GM18505 (cell line): ENCODE data around the gene ABCC10.
"Not testable (repeated sequence)": the region's sequence is repeated elsewhere in the genome, so short reads cannot be mapped to it uniquely, and the experiment has no call there.

ENCODE experiments used
- ATAC-seq: cut with Tn5 transposase; IDR thresholded peaks from one replicate; pipeline ENCODE4 v1.9.1; 2021; ENCODE audit not compliant: unreplicated experiment
- POLR2A ChIP-seq: IDR thresholded peaks from 4 replicates; pipeline ENCODE4 v1.6.1; 2011; ENCODE audit warnings: borderline replicate concordance; ENCODE audit not compliant: insufficient read depth, insufficient read length; ENCODE audit errors: extremely low read depth

ABCC10 gene

DNA sequence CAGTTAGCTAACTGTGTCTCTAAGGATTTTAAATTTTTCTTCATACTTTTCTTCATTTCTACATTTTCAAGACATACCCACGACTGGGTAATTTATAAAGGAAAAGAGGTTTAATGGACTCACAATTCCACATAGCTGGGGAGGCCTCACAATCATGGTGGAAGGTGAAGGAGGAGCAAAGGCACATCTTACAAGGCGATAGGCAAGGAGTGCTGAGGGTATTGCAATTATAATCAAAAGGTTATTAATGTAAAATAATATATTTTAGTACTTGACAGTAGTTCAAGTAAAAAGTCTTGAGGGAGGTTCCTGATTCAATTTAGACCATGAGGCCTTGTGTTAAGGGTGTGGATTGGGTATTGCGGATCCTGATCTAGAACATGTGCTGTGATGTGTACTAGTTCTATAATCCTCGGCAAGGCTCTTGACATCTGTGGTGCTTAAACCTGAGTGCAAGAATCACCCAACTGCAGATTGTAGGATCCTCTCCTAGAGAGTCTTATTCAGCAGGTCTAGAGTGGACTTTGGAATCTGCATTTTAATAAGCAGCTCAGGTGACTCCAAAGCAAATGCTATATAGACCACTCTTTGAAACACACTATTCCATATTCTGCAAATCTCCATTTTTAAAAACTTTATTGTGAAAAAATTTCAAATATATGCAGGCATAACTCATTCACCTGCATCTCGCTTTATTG lies 7.2 kb upstream of the ABCC10 start:
- no peak for ATAC-seq
- no peak for TF ChIP-seq POLR2A

DNA sequence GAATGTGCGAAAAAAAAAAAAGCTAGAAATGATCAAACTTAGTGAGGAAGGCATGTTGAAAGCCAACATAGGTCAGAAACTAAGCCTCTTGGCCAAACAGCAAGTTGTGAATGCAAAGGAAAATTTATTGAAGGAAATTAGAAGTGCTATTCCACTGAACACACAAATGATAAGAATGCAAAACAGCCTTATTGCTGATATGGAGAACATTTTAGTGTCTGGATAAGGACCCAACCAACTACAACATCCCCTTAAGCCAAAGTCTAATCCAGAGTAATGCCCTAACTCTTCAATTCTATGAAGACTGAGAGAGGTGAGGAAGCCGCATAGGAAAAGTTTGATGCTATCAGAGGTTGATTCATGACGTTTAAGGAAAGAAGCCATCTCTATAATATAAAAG lies 5.5 kb upstream of the ABCC10 start:
- TF ChIP-seq POLR2A: no peak
- ATAC-seq: no peak

DNA sequence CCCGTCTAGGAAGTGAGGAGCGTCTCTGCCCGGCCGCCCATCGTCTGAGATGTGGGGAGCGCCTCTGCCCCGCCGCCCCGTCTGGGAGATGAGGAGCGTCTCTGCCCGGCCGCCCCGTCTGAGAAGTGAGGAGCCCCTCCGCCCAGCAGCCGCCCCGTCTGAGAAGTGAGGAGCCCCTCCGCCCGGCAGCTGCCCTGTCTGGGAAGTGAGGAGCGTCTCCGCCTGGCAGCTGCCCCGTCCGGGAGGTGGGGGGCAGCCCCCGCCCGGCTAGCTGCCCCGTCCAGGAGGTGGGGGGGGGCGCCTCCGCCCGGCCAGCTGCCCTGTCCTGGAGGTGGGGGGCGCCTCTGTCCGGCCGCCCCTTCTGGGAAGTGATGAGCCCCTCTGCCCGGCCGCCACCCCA lies 2.3 kb upstream of the ABCC10 start:
- ATAC-seq: not testable (repeated sequence)

DNA sequence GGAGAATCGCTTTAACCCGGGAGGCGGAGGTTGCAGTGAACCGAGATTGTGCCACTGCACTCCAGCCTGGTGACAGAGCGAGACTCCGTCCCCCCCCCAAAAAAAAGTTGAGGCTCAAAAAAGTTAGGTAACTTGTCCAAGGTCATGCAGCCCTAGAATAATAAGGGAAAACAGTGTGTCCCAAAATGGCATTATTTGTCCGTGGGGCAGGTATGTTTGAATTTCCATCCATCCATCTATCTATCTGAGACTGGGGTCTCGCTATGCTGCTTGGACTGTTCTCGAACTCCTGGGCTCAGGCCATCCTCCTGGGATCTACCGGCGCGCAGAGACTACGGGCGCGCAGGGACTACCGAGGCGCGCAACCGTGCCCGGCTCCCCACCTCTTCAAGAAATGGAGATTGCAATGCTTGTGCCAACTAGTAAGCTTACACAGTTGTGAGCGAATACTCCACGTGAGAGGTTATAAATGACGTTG lies 374 bp upstream of the ABCC10 start:
- no peak for TF ChIP-seq POLR2A
- no peak for ATAC-seq

DNA sequence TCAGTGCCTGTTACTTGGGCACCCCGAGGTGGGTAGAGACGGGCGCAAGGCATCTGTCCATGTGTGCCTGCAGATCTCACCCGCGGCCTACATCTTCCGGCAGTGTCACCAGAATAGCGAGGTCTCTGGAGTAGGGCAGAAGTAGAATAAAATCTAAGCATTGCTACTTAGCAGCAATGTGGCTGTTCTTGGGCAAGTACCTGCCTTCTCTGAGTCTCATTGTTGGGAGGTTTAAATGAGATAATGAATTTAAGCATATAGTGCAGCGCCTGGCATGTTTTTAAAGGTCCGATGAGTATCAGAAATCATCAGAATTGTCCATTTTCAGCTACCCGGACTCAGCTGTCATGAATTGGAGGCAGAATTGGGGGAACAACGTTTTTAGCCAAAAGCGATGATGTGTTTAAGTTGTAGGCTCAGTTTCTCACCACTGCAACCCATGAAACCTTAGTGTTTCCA lies 800 bp downstream of the ABCC10 start:
- TF ChIP-seq POLR2A: no peak
- ATAC-seq: no peak

DNA sequence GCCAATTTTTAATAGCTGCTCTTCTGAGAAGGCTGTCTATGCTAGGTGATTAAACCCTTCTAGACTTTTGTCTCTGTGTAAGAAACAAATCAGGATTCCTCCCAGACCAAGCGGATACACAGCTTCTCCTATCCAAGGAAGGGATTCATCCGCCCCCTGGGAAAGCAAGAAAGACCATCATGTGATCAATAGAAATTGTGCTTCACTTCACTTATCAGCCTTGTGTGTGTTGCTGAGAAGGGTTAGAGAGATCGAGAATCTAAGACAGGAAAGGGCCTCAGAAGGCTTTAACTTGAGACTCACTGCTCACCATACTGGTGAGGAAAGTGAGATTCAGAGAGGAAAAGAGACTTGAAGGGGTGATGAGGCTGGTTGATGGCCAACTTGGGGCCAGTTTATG lies 1.5 kb downstream of the ABCC10 start:
- TF ChIP-seq POLR2A: no peak
- ATAC-seq: no peak

DNA sequence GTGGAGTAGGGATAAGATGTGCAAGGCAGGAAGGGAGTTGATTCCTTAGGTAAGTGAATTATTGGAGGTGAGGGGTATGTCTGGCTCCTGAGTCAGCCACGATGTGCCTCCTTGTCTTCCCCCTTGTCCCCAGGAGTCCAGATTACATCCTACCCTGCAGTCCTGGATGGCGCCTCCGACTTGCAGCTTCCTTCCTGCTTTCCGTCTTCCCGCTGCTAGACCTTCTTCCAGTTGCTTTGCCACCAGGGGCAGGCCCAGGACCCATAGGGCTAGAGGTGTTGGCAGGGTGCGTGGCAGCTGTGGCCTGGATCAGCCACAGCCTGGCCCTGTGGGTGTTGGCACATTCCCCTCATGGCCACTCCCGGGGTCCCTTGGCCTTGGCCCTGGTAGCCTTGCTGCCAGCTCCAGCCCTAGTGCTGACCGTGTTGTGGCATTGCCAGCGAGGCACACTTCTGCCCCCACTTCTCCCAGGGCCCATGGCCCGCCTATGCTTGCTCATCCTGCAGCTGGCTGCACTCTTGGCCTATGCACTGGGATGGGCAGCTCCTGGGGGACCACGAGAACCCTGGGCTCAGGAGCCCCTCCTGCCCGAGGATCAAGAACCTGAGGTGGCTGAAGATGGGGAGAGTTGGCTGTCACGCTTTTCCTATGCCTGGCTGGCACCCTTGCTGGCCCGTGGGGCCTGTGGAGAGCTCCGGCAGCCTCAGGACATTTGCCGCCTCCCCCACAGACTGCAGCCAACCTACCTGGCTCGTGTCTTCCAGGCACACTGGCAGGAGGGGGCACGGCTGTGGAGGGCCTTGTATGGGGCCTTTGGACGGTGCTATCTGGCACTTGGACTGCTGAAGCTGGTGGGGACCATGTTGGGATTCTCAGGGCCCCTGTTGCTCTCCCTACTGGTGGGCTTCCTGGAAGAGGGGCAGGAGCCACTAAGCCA lies 4.9 kb downstream of the ABCC10 start:
- TF ChIP-seq POLR2A: no peak

DNA sequence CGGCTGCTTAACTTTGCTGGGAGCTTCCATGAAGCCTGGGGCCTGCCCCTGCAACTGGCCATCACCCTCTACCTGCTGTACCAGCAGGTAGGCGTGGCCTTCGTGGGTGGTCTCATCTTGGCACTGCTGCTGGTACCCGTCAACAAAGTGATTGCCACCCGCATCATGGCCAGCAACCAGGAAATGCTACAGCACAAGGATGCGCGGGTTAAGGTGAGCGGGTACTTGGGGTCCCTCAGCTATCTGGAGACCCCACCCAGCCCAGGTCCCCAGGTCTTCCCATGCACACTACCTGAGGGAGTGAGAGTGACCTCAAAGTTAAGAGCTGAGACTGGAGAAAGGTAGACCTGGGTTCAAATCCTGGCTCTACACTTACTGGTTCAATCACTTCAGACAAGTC lies 5.8 kb downstream of the ABCC10 start:
- TF ChIP-seq POLR2A: no peak
- no peak for ATAC-seq

More for the DNA sequence above, 4.9 kb downstream of the ABCC10 start:
- no peak for ATAC-seq

DNA sequence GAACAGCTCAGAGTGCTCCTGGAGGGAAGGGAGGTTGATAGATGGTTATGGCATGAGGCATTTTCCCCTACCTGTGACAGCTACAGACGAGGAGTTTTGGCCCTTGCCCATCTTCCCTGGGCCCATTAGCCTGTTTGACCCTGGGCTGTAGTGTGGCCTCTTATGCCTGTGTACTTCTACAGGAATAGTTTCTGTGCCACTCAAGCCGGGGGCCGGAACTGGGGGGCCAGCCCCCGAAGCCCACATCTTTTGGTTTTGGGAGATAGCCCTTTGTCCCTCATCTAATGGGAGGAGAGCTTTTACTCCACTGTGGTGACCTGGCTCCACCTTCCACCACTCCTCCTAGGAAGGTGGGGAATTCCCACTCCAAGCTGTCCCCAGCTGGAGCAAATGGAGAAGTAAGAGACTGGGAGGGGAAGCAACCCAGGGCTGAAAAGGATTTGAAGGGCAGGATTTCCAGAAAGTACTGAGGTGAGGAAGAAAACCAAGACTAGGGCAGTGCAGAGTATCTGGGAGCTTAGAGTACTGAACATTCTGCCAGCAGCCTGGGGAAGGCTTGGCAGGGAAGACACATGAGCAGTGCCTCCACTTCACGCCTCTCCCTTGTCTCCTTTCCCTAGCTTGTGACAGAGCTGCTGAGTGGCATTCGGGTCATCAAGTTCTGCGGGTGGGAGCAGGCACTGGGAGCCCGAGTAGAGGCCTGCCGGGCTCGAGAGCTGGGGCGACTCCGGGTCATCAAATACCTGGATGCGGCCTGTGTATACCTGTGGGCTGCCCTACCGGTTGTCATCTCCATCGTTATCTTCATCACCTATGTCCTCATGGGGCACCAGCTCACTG lies 6.9 kb downstream of the ABCC10 start:
- no peak for TF ChIP-seq POLR2A
- ATAC-seq: no peak

DNA sequence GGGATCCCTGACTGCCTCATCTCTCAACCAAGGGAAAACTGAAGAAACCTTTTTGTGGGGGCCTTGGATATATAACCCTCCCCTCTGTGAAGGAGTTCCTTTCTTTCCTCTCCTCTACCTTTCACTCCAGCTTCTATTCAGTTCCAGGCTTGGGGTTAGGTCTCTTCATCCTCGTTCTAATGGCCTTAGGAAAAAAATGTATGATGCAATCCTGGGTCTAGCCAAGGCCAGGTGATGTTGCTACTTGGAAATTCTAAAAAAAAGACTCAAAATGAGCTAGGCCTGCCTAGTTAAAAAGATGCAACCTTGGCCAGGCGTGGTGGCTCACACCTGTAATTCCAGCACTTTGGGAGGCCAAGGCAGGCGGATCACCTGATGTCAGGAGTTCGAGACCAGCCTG lies 7.6 kb downstream of the ABCC10 start:
- ATAC-seq: no peak
- TF ChIP-seq POLR2A: no peak

DNA sequence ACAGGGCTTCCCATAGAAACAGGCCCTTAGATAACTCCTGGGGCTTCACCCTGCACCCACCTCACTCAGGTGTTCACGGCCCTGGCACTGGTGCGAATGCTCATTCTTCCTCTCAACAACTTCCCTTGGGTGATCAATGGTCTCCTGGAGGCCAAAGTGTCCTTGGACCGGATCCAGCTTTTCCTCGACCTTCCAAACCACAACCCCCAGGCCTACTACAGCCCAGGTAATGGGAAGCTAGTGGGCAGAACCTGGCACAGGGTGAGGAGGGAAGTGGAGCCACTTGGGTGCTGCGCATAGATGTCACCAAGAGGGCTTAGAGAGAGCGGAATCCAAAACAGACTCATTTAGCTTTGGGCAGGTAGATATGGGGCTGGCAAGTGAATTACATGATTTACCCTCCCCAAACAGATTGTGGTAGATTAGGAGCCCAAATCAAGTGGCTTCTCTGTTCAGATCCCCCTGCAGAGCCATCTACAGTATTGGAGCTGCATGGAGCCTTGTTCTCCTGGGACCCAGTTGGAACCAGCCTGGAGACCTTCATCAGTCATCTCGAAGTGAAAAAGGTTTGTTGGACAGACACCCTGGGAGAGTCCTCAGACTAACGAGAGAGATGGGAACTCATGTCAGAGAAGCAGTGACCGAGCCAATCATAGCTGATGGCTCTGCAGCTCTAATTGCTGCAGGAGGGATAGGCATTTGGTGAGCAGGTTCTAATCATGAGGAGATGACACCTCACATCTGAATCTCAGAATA lies 8.5 kb downstream of the ABCC10 start:
- TF ChIP-seq POLR2A: no peak
- ATAC-seq: no peak

DNA sequence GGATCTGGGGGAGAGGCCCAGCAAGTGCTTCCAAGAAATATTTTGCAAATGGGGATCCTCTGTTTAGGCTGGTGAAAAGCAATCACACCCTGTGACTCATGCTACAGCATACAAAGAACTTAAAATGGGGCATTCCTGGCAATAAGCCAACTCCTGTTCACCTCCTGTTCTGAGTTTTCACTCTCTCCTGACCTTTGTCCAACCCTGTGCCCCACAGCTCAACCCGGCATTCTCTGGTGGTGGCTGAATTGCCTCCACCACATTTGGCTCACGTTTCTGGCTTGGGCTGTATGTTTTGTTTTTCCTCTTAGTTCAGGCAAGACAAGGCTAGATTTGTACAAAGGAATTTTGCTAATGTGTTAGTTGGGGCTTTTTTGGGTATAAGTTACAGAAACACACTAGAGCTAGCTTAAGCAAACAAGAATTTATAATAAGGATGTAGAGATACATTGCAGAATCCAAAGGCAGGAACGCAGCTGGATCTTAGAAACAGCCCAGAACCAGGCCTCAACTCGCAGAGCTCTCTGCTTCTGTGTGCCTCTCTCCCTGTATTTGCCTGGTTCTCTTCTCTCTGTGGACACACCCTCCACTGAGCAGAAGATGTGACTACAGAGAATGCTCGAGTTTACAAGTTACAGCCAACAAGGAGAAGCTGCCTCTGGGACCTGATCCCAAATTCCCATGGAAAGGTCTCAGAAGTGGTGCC lies 9.4 kb downstream of the ABCC10 start:
- no peak for TF ChIP-seq POLR2A
- no peak for ATAC-seq
